OCI-LY1 (cell line): ENCODE results near the gene LRMDA.

Experiments
- CTCF ChIP-seq: fragments of 200-600 bp; sonication (generic), shearing (Covaris generic); IDR thresholded peaks from 2 replicates; pipeline ENCODE4 v1.5.1; 2017; ENCODE audit warnings: mild to moderate bottlenecking, antibody characterized with exemption, low read length, moderate library complexity, mixed read lengths
- EZH2 ChIP-seq: fragments of 200-600 bp; sonication (generic), shearing (Covaris generic); IDR thresholded peaks from 2 replicates; pipeline ENCODE4 v1.8.0; 2017; ENCODE audit warnings: borderline replicate concordance, mixed run types, mild to moderate bottlenecking, antibody characterized with exemption, low read length, moderate library complexity, mixed read lengths

GRCh38 chr10:75999515-76000209 lies 568.2 kb downstream of the LRMDA start:
- TF ChIP-seq CTCF, result no peak
- TF ChIP-seq EZH2, result no peak
